Fibroblast of lung (primary cell): ENCODE data around the gene ADD3.

ENCODE experiments used
- EZH2 ChIP-seq: IDR thresholded peaks from 2 replicates; pipeline ENCODE4 v1.5.1; 2012; ENCODE audit warnings: low read length, control low read depth, mild to moderate bottlenecking; ENCODE audit errors: missing control alignments
- TF ChIP-seq, protein P1 (sequence below), 2 donors: IDR thresholded peaks in 1 of 2; conservative IDR thresholded peaks in 1 of 2; 1 replicate in 1 of 2; 2 replicates in 1 of 2; pipeline ENCODE4 v1.5.1; 2011 to 2012; ENCODE audit warnings: low read length in 2 of 2, control low read depth in 1 of 2, inconsistent platforms in 1 of 2, low read depth in 1 of 2, mild to moderate bottlenecking in 1 of 2

DNA sequence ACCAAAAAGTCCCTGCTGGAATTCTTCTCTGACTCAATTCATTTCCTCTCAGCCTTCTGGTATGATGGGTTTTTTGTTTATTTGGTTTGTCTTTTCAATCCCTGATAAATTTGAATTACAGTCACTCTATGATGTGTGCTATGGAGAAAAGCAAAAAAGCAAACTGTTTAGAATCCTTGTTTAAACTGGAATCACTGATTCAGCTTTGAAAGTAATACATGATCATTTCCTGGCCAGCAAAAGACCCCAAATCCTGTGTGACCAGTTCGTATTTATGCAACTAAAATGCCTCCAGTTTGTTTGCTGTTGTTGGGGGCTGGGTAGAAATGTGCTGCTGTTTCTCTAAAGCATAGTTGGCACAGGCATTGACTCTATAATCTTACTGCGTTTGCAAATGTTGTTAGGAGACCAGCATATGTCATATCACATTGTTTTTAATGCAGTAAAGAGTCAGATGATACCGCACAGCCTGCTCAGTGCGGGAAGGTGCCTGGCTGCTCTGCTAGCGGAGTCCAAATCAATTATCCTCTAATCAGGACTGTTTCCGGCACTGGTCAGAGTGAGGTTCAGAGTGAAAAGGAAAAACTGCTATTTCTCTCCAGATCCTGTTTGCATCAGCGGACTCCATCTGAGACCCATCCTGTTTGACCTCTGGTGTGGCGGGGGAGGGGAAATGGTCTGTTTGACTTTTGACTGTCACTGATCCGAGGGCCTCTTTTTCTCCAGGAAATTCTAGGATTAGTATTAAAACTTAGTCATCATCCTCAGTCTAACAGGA, 40.6 kb upstream of the ADD3 start:
- TF ChIP-seq, protein P1, sequence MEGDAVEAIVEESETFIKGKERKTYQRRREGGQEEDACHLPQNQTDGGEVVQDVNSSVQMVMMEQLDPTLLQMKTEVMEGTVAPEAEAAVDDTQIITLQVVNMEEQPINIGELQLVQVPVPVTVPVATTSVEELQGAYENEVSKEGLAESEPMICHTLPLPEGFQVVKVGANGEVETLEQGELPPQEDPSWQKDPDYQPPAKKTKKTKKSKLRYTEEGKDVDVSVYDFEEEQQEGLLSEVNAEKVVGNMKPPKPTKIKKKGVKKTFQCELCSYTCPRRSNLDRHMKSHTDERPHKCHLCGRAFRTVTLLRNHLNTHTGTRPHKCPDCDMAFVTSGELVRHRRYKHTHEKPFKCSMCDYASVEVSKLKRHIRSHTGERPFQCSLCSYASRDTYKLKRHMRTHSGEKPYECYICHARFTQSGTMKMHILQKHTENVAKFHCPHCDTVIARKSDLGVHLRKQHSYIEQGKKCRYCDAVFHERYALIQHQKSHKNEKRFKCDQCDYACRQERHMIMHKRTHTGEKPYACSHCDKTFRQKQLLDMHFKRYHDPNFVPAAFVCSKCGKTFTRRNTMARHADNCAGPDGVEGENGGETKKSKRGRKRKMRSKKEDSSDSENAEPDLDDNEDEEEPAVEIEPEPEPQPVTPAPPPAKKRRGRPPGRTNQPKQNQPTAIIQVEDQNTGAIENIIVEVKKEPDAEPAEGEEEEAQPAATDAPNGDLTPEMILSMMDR (conservative IDR thresholded peaks at IDR 0.05 in 1 of 2, IDR thresholded peaks at IDR 0.05 in 1 of 2; ENCODE audit: low read depth in 1 of 2, low read length in 2 of 2) = no peak
- TF ChIP-seq EZH2 = no peak
